Muscle of back (tissue), 11 donors: ENCODE measurements around the gene SYN1. TPM values are rescaled to one million over a fixed set of nuclear protein-coding genes. Genes with fewer than 3 reads are reported as not detected.
"Not testable (repeated sequence)": the region's sequence is repeated elsewhere in the genome, so short reads cannot be mapped to it uniquely, and the experiment has no call there.

Source experiments
- DNase-seq, 3 donors: peaks; one replicate each; pipeline versions ENCODE4 v3.0.0 to v3.0.0-alpha.2; 2013
- polyA plus RNA-seq, 10 donors: library from polyadenylated mRNA; unstranded; fragments of 120-200 nt; gene quantifications; one replicate each; pipeline ENCODE4 v1.2.1, GENCODE V29; 2013; ENCODE audit not compliant: insufficient read length in 10 of 10

The SYN1 gene
- polyA plus RNA-seq, 10 donors: 4.0 to 13.1 (median 9.3) TPM

DNA sequence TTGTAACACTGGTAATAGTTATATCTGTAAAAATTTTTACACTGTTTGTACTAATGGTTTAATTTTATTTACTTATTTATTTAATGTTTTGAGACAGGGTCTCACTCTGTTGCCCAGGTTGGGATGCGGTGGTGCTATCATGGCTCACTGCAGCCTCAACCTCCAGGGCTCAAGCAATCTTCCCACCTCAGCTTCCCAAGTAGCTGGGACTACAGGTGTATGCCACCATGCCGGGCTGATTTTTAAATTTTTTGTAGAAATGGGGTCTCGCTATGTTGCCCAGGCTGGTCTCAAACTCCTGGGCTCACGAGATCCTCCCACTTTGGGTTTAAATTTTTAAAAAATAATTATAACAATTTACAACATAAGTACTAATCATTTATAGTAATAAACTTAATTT, 16.5 kb downstream of the SYN1 start:
- DNase-seq: not testable (repeated sequence)

DNA sequence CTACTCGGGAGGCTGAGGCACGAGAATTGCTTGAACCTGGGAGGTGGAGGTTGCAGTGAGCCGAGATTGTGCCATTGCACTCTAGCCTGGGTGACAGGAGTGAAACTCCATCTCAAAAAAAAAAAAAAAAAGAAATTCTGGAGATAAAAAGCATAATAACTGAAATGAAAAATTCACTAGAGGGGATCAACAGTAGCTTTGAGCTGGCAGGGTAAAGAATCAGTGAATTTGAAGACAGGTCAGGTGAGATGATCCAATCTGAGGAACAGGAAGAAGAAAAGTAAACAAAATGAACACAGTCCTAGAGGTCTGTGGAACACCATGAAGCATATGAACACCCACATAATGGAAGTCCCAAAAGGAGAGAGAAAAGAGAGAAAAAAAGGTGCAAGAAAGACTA, 22.4 kb downstream of the SYN1 start:
- DNase-seq: no peak

DNA sequence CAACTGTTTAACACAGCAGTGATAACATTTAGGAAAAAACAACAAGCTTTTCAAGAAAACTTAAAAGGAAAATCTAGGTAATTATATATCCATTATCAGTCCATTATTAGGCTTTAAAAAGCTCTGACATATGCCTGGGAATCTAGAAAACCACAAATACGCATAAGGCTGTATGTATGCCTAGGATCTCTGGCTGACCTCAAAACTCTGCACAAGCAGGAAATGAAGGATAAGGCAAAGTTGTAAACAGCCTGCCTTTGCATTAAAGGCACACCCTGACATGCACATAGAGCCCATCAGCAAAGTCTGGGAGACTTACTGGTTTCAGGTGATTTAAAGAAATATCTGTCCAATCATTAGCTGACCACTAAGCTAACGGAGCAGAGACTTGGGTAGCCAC, 23.4 kb downstream of the SYN1 start:
- DNase-seq: no peak

DNA sequence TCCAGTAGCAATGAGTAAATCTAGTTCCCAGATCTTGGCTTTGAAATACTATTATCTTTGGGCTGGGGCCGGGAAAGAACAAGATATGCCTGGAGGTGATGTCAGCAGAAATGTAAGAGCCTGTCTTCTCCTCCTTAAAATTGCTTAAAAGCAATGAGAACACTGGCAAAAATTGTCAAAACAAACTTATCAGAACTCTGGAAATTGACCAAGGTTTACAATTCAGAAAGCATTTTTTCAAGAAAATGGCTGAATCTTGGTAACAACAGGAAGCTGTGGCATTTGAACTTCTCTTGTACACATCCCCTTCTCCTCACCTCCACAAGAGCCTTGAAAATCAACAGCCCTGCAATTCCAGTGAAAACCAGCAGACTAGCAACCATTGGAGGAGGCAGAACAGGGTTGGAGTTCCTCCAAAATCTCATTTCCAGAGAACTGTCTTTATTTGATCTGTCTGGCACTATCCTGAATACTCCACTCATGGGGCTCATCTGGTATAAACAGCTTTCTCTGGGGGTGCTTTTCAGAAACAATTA, 23.9 kb downstream of the SYN1 start:
- DNase-seq: no peak

DNA sequence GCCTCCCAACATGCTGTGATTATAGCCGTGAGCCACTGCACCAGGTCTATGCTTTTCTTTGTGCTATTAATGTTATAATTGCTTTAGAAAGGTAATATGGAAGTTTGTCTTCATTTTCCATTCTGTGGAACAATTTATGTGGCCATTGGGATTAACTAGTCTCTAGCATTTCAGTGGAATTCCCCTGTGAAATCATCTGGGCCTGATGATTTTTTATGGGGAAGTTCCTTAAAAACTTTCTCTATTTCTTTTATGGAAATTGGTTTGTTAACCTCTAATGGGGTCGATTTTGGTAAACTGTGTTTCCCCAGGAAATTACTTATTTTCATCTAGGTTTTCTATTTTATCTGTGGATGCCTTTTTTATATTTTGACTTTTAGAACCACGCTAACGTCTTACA, 26.1 kb downstream of the SYN1 start:
- no peak for DNase-seq

DNA sequence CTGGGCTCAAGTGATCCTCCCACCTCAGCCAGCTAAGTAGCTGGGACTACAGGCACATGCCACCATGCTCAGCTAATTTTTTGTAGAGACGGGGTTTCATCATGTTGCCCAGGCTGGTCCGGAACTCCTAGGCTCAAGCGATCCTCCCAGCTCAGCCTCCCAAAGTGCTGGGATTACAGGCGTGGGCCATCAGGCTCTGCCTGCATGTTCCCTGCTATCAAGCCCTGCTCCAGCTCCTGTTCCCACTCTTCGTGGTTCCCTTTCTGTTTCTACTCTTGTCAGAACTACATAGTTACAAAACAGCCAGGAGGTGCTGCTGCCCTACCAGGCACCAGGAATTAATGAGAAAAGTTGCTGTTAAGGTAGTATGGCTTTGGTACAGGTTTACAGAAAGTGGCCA, 28.7 kb downstream of the SYN1 start:
- DNase-seq: no peak

DNA sequence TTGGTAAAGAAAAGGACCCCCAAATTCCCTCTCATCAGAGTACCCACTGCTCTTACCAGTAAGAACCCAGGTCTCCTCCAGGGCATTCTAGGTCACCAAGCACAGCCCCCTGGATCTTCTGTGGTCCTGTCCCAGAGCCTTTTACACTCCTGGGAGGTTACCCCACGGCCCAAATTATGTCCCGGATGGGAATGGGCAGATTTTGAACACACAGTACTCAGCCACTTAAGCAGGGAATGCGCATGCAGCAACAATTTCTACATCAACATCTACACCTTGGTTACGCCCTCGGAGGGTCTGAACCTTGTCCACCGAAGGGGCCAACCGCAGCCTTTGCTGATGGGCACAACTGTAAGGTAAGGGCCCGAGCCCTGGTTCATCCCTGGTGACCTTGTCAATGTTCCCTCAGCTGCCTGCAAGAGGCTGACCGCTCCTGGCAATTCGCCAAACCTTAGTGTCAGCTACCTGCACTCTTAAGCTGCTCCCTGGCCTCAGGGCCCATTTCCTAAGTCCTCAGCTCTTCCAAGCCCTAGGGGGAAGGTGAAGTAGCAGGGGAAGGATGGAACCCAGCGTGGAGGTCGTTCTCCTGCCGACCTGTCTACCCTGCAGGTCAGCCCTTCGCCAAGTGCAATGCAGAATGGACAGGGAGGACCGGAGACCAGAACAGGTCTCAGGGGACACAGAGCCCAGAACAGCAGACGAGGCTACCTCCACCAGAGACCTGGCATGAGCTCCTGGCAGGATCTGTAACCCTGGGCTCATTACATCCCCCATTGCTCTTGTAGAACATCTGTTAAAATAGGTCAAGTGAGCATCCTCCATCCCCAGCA, 31.5 kb downstream of the SYN1 start:
- DNase-seq: no peak

DNA sequence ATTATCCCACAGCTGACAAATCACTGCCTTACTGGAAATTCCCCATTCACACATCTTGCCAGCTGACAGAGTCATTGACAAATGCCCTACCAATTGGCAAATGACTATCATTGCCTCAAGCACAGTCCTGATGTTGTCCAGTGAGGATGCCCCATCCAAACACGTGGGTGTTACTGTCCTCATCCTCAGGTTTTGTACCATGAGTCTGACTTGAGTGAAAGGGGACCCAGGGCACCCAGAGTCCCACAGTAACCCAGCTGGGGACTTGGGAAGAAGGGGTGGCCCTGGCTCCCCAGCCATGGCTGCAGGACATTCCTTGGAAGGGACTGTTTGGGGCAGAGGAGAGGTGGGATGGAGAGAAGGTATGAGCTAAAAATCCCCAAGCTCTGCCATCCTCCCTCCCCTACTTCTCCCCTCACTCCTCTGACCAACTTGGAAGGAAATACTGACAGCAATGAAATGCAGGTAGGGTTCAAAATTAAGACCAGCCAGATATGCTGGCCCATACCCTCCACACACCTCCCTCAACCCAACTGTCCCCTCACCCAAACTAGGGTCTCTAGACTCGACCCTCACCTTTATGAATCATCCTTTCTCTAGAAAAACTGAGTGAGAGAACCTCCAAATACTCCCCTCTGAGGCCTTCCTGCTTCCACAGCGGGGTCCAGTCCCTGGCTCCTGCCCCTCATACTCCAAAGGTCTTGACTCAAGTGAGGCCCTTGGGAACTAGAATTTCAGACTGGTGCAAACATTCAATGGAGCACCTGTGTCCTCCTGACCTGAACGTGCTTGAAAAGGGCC, 32.4 kb downstream of the SYN1 start:
- DNase-seq: no peak

DNA sequence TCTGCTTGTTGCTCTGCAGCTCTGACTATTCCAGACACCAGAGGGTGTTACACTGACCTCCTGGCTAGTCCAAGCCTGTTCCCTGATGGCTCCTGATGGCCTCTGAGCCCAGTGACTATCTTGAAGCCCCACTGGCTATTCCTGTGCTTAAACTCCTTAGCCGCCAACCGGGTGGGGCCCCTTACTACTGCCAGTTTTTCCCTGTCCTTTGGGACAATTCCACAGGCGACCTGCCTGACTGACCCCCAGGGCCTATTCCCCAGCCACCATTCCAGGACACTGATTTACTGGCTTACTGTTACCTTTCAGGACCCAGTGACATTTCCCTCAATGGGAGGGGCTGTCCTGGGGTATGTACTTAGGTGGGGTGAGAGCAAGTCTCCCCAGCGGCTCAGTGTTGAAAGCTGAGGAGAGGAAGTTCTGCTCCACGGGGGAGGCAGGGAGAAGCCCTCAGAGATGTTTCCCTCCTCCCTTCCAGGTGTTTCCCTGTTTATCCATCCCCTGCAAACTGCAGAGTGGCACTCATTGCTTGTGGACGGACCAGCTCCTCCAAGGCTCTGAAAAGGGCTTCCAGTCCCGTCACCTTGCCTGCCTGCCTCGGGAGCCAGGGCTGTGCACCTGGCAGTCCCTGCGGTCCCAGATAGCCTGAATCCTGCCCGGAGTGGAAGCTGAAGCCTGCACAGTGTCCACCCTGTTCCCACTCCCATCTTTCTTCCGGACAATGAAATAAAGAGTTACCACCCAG, 33.4 kb downstream of the SYN1 start:
- no peak for DNase-seq

DNA sequence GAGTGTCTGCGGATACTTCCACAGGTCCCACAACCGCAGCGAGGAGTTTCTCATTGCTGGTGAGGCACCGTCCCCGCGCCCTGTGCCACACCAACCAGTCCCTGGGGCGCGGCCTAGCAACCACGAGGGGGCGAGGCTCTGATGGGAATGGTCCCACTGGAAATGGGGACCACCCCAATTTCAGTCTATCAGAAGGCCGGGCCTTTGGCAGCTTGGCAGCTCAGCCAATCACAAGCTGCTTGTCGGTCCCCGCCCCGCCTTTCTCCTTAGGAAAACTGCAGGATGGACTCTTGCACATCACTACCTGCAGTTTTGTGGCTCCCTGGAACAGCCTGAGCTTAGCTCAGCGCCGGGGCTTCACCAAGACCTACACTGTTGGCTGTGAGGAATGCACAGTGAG, 34.4 kb downstream of the SYN1 start:
- no peak for DNase-seq

DNA sequence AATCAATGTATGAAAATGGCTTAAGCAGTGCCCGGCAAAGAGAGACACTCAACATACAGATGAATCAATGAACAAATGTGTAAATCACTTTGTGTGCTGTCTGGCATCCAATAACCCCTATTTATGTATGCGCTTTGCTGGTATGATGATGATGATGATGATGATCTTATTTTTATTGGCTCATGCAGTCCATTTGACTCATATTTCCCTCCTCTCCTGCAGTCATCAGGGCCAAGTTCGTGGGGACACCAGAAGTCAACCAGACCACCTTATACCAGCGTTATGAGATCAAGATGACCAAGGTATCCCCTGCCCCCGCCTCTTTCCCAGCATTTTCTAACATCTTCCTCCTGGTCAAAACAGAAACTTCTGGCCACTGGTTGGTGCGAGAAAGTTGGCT, 34.9 kb downstream of the SYN1 start:
- no peak for DNase-seq

DNA sequence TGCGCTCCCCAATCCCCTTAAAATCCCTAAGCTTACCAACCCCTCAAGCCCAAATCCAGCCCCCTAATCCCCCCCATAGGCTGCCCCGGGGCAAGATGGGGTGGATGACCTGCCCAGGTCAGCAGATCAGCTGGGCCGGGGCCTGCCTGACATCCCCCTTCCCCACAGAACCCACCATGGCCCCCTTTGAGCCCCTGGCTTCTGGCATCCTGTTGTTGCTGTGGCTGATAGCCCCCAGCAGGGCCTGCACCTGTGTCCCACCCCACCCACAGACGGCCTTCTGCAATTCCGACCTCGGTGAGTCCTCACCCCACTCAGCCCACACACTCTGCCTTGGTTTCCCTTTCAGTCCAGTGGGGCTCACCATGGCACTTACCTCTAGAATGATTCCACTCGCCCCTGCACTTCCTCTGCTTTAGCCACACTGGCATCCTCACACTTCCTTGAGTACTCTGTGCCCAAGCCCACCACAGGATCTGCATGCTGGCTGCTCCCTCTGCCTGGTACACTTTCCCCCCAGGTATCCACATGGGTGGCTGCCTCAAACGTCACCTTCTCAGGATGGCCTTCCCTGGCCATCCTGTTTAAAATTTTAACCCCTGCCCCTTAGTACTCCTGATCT, 36.3 kb downstream of the SYN1 start:
- no peak for DNase-seq

DNA sequence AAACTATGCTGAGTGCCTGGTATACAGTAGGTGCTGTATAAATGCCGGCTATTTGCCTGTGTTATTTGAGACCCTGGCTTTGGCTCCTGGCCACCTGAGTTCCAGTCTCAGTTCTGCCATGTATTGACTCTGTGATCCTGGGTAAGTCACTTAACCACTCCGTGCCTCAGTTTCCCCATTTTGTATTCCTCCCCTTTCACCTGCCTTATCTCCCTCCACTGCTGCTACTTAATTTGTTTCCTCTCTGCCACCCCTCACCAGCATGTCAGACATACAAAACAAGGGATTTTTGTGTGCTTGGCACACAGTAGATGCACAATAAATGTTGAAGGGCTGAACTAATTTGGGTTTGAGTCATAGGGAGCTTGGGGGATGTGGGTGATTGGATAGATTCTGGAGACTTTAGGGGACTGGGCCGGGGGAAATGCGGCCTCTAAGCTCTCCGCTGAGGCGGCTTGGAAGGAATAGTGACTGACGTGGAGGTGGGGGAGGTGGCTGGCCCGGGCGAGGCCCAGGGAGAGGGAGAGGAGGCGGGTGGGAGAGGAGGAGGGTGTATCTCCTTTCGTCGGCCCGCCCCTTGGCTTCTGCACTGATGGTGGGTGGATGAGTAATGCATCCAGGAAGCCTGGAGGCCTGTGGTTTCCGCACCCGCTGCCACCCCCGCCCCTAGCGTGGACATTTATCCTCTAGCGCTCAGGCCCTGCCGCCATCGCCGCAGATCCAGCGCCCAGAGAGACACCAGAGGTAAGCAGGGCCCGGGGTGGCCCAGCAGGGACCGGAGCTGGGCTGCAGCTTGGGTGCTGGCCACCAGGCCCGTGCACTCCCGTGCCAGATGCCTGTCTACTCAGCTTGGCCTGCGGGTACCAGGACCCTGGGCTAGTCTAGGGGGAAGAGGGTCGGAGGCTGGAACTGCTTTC, 37.7 kb downstream of the SYN1 start, which contains the start of gene TIMP1:
TIMP1 (plus strand) TSS at position 706 of the 917 bp plus-strand sequence. CDS start 980 bp downstream, outside the sequence.
- peak; percentile 91 to 95 (median 93) for DNase-seq

DNA sequence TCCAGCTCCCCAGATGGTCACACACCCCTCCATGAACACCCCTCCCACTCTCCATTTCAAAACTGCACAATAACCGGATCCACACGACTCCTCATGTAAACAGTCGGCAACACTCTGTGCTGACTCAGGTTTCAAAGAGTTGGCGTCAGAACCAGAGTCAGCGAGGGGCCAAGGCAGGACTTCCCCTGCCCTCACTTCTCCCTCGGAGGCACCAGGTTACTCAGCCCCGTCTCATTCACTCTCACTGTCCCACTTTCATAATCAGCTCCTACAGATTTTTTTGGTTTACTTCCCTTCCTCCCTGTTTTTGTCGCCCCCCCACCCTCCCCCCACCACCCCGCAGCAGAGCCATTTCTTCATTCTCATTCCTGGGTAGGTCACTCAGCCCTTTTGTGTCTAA, 40.1 kb downstream of the SYN1 start:
- DNase-seq: no peak

DNA sequence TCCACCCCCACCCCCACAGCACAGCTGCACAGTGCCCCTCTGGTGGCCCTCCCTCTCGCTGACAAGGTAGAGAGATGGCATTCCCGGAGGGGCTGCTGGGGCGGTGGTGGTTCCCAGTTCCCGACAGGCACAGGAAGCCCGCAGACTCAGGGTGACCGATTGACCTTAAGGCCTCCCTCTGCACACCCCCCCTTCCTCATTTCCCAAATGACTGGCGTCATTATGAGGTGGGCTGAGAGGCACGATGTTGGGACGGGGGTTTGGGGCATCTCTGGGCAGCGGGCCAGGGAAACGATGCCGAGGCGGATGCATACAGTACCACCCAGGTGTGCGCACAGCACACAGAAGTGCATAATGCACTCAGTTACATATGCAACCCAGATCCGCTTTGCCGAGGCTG, 41.0 kb downstream of the SYN1 start:
- DNase-seq: no peak

DNA sequence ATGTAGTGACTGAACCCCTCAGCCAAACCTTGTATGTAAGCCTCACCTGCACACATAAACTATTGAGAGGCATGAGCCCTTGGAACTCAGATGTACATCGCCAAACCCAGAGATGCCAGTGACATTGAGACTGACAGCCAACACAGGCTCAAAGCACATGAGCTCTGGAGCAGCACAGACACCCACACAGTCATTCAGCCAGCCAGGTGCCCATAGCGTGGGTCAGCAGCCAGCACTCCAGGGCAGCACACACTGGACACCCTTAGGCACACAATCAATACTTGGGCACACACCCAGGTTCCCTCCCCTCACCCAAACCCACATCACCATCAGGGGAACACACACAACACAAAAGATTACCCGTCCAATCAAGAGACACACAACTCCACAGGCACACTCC, 41.8 kb downstream of the SYN1 start:
- DNase-seq: no peak

DNA sequence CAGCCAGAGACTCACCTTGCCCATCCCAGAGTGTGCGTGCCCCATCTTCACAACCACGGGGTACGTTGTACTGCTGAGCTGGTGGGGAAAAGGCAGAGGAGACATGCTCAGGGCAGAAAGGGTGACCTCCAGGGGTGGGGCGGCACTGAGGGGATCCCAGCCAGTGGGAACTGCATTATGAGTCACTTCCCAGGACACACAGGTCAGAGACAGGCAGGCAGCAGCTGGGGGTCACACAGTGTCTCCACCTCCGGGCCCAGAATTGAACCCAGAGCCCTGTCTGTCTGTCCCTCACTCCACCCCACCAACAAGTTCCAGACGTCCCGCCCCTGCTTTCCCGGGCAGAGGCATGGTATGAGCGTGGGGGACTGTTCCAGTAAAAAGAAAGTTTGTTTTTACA, 42.2 kb downstream of the SYN1 start:
- DNase-seq: no peak

DNA sequence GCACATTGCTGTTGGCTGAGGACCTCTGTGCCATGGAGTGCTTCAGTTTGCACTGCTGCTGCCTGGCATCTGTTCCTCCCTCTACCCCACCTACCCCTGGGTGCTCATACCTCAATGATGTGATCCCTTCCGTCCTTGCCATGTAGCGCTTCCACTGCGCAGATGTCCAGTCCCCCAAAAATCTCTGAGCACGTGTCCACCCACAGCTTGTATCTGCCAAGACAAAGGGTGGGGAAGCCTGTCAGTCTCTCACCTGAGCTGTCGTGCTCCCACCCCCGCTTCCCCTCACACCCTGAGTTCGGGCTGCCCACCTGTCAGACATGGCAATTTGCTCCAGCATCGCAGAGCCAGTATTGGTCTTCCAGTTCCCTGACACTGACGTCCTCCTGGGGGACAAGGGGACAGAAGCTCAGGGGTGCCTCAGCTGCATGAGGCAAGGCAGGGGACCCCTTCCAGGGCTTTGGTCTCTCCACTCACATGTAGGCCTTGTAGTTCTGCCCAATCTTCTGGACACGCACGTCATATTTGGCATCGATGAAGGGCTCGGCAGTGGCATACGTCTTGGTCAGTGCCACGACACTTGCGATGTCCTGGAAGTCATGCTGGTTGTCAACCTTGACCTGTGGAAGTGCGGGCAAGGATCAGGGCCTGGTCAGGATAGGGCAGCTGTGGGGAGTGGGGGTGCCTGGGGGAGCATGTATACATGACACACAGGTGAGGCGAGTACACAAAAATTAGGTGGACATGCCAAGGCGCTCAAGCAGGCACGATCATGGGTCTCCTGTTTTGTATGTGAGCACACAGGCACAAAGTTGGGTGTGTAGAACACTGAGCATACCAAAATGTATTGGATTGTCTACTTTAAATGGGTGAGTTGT, 43.4 kb downstream of the SYN1 start:
- no peak for DNase-seq

DNA sequence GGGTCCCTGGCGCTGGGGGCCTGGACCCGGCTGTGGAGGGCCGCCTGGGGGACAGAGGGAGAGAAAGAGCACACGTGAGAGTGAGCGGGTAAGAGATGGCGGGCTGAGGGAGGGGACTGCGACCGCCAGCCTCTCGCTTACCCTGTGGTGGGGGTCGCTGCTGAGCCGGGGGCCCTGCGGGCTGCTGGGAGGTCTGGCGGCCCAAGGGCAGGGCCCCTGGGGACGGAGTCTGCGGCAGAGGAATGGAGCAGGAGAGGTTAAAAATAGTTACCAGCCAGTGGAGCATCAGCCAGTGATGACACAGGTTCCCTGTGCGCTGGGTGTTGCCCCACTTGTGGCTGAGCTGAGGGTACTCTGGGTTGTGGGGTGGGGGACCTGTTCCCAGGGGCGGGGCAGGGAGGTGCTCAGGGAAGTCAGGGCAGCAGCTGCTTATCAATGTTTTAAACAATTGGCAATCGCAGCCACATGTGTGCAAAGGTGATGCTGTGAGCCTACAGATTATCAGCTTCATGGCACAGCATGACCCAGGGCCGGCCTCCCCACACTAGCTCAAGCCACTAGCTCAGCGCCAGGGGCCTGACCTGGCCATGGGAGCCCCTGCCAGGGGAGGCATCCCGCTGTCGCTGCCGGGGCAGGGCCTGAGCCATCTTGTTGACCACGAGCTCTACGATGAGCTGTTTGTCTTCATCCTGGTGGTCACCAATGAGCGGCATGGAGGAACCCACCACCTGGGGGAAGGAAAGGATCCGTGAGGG, 44.9 kb downstream of the SYN1 start:
- no peak for DNase-seq
